ENCODE results near the gene FOLR2.

Gene FOLR2

GRCh38 chr11:72241291-72241781, 24.7 kb downstream of the FOLR2 start:
- no peaks in the 10 kb centered on the region for H3K27me3 ChIP-seq (ENCODE audit: insufficient read depth, low read depth, severe bottlenecking)
- H3K4me3 ChIP-seq (ENCODE audit: low read depth, low read length) = no peak overlapping the region
- H3K9me3 ChIP-seq (ENCODE audit: severe bottlenecking) = peaks cover 2% of the 10 kb centered on the region
- H3K36me3 ChIP-seq = peaks cover 29% of the 10 kb centered on the region
- TF ChIP-seq, protein P1, sequence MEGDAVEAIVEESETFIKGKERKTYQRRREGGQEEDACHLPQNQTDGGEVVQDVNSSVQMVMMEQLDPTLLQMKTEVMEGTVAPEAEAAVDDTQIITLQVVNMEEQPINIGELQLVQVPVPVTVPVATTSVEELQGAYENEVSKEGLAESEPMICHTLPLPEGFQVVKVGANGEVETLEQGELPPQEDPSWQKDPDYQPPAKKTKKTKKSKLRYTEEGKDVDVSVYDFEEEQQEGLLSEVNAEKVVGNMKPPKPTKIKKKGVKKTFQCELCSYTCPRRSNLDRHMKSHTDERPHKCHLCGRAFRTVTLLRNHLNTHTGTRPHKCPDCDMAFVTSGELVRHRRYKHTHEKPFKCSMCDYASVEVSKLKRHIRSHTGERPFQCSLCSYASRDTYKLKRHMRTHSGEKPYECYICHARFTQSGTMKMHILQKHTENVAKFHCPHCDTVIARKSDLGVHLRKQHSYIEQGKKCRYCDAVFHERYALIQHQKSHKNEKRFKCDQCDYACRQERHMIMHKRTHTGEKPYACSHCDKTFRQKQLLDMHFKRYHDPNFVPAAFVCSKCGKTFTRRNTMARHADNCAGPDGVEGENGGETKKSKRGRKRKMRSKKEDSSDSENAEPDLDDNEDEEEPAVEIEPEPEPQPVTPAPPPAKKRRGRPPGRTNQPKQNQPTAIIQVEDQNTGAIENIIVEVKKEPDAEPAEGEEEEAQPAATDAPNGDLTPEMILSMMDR (IDR thresholded peaks at IDR 0.05; ENCODE audit: low read depth, low read length) = no peak
- H3K27ac ChIP-seq = no peak overlapping the region
- no peak for DNase-seq

DNA sequence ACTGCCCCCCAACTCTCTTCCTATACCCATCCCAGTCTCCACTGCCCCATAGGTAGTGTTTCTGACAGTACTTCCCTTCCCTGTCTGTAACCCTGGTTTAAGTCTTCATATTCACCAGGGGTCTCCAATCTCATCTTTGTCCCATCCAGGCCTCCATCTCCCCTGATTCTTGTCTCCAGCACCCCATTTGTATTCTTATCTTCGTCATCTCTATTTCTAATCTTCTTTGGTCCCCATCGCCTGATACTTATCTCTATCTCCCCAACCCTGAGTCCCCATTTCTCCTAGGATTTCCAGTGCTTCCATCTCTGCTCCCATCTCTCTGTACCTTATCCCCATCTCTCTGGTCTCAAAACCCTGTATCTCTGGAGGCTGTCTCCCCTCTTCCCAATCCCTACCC, 25.5 kb downstream of the FOLR2 start:
- no peak for DNase-seq
- H3K36me3 ChIP-seq = peaks cover 21% of the 10 kb centered on the region
- H3K27ac ChIP-seq = no peak overlapping the region
- H3K27me3 ChIP-seq (ENCODE audit: insufficient read depth, low read depth, severe bottlenecking) = no peaks in the 10 kb centered on the region
- peaks cover 2% of the 10 kb centered on the region for H3K9me3 ChIP-seq (ENCODE audit: severe bottlenecking)
- TF ChIP-seq, protein P1 (IDR thresholded peaks at IDR 0.05; ENCODE audit: low read depth, low read length) = no peak
- H3K4me3 ChIP-seq (ENCODE audit: low read depth, low read length) = no peak overlapping the region

GRCh38 chr11:72243173-72244059, 26.8 kb downstream of the FOLR2 start:
- H3K27ac ChIP-seq = no peak overlapping the region
- TF ChIP-seq, protein P1 (IDR thresholded peaks at IDR 0.05; ENCODE audit: low read depth, low read length) = no peak
- no peaks in the 10 kb centered on the region for H3K27me3 ChIP-seq (ENCODE audit: insufficient read depth, low read depth, severe bottlenecking)
- no peak overlapping the region for H3K4me3 ChIP-seq (ENCODE audit: low read depth, low read length)
- peaks cover 2% of the 10 kb centered on the region for H3K9me3 ChIP-seq (ENCODE audit: severe bottlenecking)
- H3K36me3 ChIP-seq = peaks cover 8% of the 10 kb centered on the region
- no peak for DNase-seq

- H3K27ac ChIP-seq = no peak within 1 kb of the TSS
- no peak within 1 kb of the TSS for H3K4me3 ChIP-seq (ENCODE audit: low read depth, low read length)
- H3K36me3 ChIP-seq = peaks cover 2% of the 10 kb centered on the region; the same call in 1 of the 2 replicates
- no peaks in the 10 kb centered on the region for H3K27me3 ChIP-seq (ENCODE audit: insufficient read depth, low read depth, severe bottlenecking)
- no peak for DNase-seq
- TF ChIP-seq, protein P1 (IDR thresholded peaks at IDR 0.05; ENCODE audit: low read depth, low read length) = no peak
- H3K9me3 ChIP-seq (ENCODE audit: severe bottlenecking) = peaks cover 2% of the 10 kb centered on the region
These were observed 27.4 kb downstream of the FOLR2 start, which contains the start of gene PHOX2A for GRCh38 chr11:72244060-72244360. Gene PHOX2A (minus strand): TSS chr11:72244176. CDS start chr11:72244004, 172 bp downstream.

- Histone ChIP-seq H3K36me3 (no peaks in the 10 kb centered on the region), H3K4me3 (ENCODE audit: low read depth, low read length) (no peak overlapping the region), H3K27ac (no peak overlapping the region), H3K9me3 (ENCODE audit: severe bottlenecking) (peaks cover 2% of the 10 kb centered on the region), H3K27me3 (ENCODE audit: insufficient read depth, low read depth, severe bottlenecking) (no peaks in the 10 kb centered on the region)
- no peak for DNase-seq
- TF ChIP-seq, protein P1 (IDR thresholded peaks at IDR 0.05; ENCODE audit: low read depth, low read length) = no peak
These were observed 28.0 kb downstream of the FOLR2 start for GRCh38 chr11:72244361-72245262.
